Kidney epithelial cell (primary cell): ENCODE data around the gene CTNNBL1. TPM values are rescaled to one million over a fixed set of nuclear protein-coding genes. Genes with fewer than 3 reads are reported as not detected.
"Not testable (repeated sequence)": the region's sequence is repeated elsewhere in the genome, so short reads cannot be mapped to it uniquely, and the experiment has no call there.

Experiments
- DNase-seq: peaks from one replicate; pipeline ENCODE4 v3.0.0-alpha.2; 2010; ENCODE audit warnings: low read depth
- H3K27me3 ChIP-seq: 2 replicates; pipeline ENCODE4 v1.6.0; 2011; ENCODE audit warnings: low read length; ENCODE audit not compliant: control insufficient read depth, insufficient read depth
- H3K36me3 ChIP-seq: 2 replicates; pipeline ENCODE4 v1.5.1; 2011; ENCODE audit warnings: low read length; ENCODE audit not compliant: control insufficient read depth, insufficient read depth
- H3K4me3 ChIP-seq: 2 replicates; pipeline ENCODE4 v1.5.1; 2011; ENCODE audit warnings: low read depth, mild to moderate bottlenecking, control low read depth, low read length
- total RNA-seq: library from RNA; depleted of rRNA; stranded (reverse); fragments of >200 nt; gene quantifications from 2 replicates; pipeline ENCODE4 v1.2.3, GENCODE V29; 2015
- TF ChIP-seq, protein P1 (sequence below): IDR thresholded peaks from 2 replicates; pipeline ENCODE4 v1.5.1; 2011; ENCODE audit warnings: mild to moderate bottlenecking, moderate library complexity, low read length, control low read depth, inconsistent platforms; ENCODE audit not compliant: insufficient read depth, poor library complexity, severe bottlenecking

Gene CTNNBL1
- total RNA-seq, 1 donor from 2014 or later = 40.5 TPM

GRCh38 chr20:37711994-37712964, 18.4 kb downstream of the CTNNBL1 start:
- H3K4me3 ChIP-seq = no peak overlapping the region
- no peak for DNase-seq
- TF ChIP-seq, protein P1, sequence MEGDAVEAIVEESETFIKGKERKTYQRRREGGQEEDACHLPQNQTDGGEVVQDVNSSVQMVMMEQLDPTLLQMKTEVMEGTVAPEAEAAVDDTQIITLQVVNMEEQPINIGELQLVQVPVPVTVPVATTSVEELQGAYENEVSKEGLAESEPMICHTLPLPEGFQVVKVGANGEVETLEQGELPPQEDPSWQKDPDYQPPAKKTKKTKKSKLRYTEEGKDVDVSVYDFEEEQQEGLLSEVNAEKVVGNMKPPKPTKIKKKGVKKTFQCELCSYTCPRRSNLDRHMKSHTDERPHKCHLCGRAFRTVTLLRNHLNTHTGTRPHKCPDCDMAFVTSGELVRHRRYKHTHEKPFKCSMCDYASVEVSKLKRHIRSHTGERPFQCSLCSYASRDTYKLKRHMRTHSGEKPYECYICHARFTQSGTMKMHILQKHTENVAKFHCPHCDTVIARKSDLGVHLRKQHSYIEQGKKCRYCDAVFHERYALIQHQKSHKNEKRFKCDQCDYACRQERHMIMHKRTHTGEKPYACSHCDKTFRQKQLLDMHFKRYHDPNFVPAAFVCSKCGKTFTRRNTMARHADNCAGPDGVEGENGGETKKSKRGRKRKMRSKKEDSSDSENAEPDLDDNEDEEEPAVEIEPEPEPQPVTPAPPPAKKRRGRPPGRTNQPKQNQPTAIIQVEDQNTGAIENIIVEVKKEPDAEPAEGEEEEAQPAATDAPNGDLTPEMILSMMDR = no peak
- H3K36me3 ChIP-seq = no peaks in the 10 kb centered on the region
- no peaks in the 10 kb centered on the region for H3K27me3 ChIP-seq

GRCh38 chr20:37713396-37713795, 19.6 kb downstream of the CTNNBL1 start:
- no peak for DNase-seq
- H3K36me3 ChIP-seq = no peaks in the 10 kb centered on the region
- TF ChIP-seq, protein P1 = no peak
- H3K27me3 ChIP-seq = no peaks in the 10 kb centered on the region
- no peak overlapping the region for H3K4me3 ChIP-seq

GRCh38 chr20:37714978-37715672, 21.3 kb downstream of the CTNNBL1 start:
- Histone ChIP-seq H3K36me3 (no peaks in the 10 kb centered on the region), H3K4me3 (no peak overlapping the region), H3K27me3 (no peaks in the 10 kb centered on the region)
- no peak for DNase-seq
- TF ChIP-seq, protein P1 = no peak

- Histone ChIP-seq H3K27me3 (no peaks in the 10 kb centered on the region), H3K4me3 (no peak overlapping the region), H3K36me3 (no peaks in the 10 kb centered on the region)
- DNase-seq = no peak
- TF ChIP-seq, protein P1 = no peak
Observed at GRCh38 chr20:37721751-37722150, 27.9 kb downstream of the CTNNBL1 start.

DNA sequence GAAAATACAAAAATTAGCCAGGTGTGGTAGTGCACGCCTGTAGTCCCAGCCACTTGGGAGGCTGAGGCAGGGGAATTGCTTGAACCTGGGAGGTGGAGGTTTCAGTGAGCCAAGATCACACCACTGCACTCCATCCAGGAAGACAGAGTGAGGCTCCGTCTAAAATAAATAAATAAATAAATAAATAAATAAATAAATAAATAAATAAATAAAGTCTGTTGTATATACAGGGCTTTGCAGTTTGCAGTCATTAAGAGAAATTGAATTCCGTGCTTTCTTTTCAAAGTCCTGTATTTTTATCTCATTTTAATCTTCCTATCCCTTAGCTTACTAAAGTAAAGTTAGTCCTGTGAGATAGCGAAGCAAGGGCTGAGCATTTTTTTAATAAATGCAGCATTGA, 28.5 kb downstream of the CTNNBL1 start:
- not testable (repeated sequence) for H3K36me3 ChIP-seq, H3K4me3 ChIP-seq, H3K27me3 ChIP-seq, DNase-seq

DNA sequence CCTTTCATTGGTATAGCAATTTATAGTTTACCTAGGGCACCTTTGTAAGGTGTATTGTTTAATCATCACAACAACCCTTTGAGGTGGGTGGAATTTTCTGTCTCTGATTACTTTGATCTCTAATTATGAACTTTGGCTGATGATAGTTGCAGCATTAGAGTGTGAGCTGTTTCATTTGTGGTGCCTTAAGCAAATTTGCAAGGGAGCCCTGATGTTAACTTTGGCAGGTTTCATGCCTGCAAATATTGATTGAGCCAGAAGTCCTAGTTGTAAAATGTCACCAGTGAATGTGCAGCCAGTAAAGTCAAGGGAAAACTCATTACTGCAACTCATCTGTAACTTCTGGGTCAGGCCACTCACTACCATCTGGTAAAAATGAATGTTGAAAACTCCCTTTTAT, 29.8 kb downstream of the CTNNBL1 start:
- Histone ChIP-seq H3K36me3 (no peaks in the 10 kb centered on the region), H3K27me3 (no peaks in the 10 kb centered on the region), H3K4me3 (no peak overlapping the region)
- no peak for DNase-seq
- TF ChIP-seq, protein P1 = no peak
